ENCODE data around the gene MAFG.

- TF ChIP-seq CTCF (IDR thresholded peaks at IDR 0.05; ENCODE audit: insufficient read depth, low read depth, low read length) (no peak), EZH2 (IDR thresholded peaks at IDR 0.05; ENCODE audit: insufficient read depth, low read length) (no peak)
Measured at GRCh38 chr17:81957691-81958432, 30.3 kb upstream of the MAFG start.

Data from astrocyte (in vitro differentiated cells and primary cell).